GM10847 (cell line): ENCODE data around the gene BRINP3.

Source experiments
- POLR2A ChIP-seq: IDR thresholded peaks from 2 replicates; pipeline ENCODE4 v1.6.1; 2011; ENCODE audit not compliant: insufficient read length; ENCODE audit errors: extremely low read depth

Gene BRINP3

DNA sequence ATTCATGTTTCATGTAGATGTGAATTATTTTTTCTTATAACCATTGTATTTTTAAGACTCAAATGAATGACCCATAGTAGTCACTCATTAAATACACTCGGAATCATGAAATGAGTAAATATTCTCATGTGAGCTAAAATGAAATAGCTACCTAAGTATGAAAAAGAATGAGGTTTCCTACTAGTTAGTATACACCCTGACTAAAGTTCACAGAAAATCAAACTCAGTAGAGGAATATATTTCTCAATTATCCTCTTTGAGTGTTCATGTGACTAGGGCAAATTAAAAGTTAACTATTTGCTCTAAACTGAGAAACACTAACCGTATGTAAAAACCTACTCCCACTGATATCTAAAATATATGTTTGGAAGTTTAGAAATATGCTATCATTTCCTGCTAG lies 187.8 kb downstream of the BRINP3 start:
- TF ChIP-seq POLR2A: no peak

DNA sequence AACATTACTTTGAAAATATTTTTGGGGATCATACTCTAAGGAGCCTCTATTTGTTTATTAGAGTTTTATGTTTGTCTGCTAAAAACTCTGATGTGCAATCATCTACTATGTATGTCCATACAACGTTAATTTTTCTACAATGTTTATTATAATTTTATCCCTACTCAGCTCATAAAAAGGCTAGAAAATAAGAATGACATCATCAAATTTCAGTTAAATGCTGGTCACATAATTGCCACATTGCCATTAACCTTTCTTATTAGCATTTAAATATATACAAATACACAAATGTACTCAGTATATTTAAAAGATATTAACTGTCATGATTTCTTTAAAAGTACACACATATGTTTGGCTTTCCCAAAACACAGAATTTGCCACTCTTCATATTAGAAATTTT lies 191.6 kb downstream of the BRINP3 start:
- no peak for TF ChIP-seq POLR2A

DNA sequence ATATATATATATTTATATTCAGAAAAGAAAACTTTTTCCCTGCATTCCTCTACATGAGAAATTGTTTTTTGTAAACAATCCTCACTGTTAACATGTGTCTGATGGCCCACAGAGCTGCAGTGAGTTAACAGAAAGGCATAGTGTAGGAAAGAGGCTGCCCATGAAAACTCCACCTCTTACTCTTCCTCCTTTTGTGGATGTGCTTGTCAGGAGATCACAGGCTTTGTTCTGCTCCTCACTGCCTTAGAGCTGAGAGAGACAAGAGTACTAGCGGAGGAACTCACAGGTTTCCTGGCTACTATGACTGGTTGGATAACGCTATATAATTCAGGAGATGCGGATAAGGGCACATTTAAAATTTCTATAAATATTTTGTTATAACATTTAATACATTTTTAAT lies 200.6 kb downstream of the BRINP3 start:
- no peak for TF ChIP-seq POLR2A

DNA sequence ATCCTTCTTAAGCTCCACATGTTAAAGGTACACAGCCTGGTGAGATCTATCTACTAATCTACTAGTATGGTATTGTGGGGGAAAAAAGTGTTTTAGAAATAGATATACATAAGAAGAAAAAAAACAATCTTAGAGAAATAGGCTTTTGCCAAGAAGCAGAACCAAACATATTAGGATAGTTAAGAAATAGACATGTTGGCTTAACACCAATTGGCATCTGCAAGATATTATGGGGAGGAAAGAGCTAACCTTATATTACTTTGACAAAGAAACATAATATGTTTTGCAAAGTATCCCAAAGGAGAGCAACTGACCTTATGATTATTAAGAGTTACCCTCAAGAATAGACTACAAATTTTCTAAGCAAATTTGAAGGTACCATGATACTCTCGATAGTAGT lies 202.9 kb downstream of the BRINP3 start:
- TF ChIP-seq POLR2A: no peak

DNA sequence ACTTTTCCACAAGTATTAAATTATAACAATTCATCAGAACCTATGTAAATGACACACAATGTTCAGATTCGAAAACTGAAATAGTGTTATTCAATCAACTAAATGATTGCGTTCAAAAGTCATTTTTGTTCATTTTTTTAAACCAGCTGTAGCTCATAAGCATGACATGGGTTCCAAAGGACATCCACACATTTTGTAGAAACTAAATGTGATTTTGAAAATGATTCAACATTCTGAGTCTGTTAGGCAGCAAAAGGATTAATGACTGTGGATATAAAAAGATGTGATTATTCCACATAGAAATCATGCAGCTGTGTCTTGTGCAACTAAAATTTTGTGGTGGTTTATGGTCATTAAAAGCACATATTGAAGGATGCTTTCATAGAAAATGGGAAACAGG lies 204.5 kb downstream of the BRINP3 start:
- TF ChIP-seq POLR2A: no peak

DNA sequence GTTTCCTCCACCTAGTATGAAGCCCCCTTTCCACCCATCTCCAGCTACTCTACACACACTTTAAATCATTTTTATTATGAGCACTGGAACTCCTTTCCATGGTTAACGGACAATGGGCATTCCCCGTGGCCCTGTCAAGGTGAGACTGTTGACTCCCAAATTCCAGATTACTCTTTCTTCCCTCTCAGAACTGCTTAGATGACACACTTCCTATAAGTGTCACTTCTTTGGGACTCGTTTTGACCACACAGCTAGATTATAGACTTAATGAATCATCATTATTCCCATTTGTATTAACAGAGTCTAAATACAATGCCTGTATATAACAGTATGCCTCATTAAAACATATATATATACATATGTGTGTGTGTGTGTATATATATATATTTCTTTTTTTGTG lies 215.1 kb downstream of the BRINP3 start:
- no peak for TF ChIP-seq POLR2A

DNA sequence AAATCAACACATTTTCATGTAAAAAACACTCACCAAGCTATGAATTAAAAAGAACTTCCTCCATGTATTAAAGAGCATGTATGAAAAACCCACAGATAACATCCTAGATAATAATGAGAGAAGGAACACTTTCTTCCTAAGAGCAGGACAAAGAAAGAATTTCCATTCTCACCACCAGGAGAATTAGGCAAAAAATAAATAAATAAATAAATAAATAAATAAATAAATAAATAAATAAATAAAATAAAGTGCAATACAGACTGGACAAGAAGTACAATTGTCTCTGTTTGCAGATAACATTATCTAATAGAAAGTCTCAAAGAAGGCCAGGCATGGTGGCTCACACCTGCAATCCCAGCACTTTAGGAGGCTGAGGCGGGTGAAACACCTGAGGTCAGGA lies 218.2 kb downstream of the BRINP3 start:
- TF ChIP-seq POLR2A: no peak

DNA sequence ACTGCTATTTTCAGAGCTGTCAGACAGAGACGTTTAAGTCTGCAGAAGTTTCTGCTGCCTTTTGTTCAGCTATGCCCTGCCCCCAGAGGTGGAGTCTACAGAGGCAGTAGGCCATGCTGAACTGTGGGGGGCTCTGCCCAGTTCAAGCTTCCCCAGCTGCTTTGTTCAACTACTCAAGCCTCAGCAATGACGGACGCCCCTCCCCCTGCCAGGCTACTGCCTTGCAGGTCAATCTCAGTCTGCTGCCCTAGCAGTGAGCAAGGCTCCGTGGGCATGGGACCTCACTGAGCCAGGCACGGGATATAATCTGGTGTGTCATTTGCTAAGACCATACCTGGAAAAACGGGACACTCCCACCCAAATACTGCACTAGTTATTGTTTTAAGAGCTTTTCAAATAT lies 219.7 kb downstream of the BRINP3 start:
- no peak for TF ChIP-seq POLR2A

DNA sequence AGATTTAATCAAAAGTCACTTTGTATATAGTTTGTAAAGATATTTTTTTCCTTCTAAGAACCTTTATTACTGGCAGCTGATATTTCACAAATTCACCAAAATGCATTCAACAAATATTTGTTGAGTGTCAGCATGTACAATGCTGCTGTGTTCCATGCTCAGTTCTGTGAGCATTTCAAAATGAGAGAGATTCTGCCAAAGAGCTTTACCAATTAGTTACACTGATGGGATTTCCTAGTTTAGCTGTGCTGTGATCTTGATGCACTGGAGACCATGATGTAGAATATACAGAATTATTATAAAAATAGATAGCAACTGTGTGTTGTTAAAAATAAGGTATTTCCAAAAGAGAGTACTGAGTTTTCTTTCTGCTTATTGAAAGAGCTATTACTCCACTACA lies 225.6 kb downstream of the BRINP3 start:
- TF ChIP-seq POLR2A: no peak

DNA sequence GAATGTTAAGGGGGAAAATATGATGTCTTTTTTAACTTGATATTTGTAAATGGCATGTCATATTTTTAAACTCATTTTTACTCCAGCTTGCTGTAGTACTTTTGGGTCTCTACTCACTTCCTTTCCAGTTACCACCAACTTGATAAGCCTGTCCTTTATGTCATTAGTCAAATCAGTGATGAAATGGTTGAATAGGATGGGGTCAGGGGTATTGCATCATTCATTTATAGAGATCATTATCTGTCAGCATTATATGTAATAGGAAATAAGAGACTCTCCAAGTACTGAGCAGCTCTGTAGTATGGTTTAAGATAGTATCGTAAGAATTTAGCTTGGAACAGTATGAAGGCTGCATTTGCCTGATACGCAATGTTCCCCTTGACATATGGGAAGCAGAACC lies 227.3 kb downstream of the BRINP3 start:
- no peak for TF ChIP-seq POLR2A

DNA sequence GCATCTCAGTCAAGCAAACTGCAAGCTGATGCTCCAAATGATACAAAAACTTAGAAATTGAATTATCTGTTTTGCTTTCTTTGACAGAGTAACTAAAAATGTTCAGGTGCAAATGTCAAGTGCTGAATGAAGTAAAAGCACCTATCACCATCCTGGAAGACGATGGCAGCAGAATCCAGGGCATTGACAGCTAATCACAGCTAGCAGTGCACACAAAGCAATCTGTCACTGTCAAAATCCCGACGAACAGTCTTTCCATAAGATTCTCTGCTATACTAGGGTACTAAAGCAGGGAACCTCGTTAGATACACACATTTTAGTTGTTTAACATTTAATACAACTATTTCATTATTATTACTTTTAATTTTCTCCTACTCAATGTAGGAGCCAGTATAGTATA lies 233.3 kb downstream of the BRINP3 start:
- TF ChIP-seq POLR2A: no peak

DNA sequence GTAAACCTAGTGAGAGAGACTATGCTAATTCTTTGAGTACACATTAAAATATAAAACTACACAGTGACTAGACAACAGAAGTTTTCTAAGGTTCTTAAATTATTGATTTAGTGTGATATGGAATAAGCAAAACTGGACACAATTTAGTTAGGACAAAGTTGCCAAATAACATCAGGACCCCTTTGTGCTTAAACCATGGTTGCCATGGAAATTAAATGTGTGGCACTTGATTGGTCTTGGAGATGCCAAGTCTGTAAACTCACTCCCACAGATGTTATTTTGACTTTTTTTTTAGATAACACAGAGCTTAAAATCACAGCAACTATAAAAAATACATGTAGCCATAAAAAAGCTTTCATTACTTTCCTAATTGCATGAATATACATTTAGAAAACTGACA lies 234.6 kb downstream of the BRINP3 start:
- no peak for TF ChIP-seq POLR2A

DNA sequence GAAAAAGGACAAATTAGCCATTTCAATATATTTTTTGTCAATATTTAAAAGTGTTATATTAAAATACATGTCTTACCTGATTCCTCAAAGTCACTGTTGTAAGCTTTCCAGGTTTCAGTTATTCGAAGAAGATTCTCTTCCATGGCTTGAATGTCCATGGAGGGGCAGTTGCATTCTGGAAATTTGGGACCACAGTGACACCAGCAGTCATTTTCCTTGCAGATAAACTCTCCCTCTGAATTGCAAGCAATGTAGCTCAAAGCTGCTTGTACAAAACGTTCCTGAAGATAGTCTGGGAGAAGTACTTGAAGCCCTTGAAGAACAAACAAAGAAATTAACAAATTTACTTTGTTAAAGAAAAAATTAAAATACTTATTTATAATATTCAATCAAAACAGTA lies 251.7 kb downstream of the BRINP3 start:
- TF ChIP-seq POLR2A: no peak

DNA sequence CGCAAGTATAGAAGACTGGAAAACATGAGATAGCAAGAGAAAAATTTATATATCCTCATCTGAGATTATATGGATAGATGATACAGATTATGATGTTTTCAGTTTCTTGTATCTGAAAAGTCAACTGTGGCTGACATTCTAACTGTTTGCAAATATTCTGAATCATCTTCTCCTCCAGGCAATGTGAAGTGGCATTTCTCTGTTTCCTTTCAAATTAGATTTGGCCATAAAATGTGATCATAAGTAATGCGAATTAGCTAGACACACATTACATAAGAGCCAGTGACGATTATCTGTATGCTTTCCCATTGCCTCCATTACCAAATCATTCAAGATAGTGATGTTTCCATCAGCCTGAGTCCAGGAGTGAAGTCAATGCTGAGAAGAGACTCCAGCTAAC lies 265.2 kb downstream of the BRINP3 start:
- no peak for TF ChIP-seq POLR2A

DNA sequence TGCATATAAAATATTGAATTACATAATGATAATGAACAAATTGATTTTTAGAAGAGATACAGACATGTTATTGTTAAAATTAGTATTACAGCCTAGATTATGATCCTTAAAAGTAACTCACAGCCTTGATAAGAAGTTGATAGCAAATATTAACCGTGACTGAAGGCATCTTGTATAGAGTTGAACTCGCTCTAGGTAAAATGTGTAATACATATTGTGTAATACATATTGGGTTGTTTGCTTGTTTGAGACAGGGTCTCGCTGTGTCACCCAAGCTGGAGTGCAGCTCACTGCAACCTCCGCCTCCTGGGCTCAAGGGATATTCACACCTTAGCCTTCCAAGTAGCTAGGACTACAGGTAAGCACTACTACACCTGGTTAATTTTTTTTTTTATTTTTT lies 269.9 kb downstream of the BRINP3 start:
- TF ChIP-seq POLR2A: no peak

DNA sequence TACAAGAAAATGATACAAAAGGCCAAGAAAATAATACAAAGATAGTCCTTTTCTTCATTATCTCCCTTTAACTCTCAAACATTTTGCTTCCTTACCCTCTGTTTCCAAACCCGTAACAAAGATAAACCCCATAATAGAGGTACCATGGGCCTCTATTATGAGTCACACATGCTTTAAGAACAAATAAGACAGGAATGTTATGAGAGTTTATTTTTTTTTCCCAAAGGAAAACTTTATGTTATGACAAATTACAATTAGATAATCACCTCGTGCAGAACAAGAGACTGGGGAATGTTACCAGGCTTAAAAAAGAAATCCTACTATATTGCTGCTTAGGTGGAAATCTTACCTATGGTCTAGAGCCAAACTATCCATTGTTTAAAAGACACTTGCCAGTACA lies 272.0 kb downstream of the BRINP3 start:
- no peak for TF ChIP-seq POLR2A

DNA sequence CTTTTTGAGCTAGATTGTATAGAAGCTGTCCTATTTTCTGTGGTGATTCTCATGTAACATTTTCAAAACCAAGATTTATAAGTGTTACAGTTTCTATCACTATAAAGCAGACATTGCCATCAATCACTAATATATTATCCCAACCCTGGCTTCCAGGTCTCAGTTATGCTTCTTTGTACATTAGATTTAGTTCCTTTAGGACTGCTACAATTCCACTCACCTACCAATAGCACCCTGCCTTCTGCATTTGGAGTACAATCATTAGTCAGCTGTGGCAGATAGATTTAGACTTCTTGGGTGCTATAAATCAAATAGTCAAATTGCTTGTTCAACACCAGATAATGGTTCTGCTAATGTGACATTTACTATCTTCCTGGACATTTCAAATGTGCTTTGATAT lies 281.6 kb downstream of the BRINP3 start:
- TF ChIP-seq POLR2A: no peak

DNA sequence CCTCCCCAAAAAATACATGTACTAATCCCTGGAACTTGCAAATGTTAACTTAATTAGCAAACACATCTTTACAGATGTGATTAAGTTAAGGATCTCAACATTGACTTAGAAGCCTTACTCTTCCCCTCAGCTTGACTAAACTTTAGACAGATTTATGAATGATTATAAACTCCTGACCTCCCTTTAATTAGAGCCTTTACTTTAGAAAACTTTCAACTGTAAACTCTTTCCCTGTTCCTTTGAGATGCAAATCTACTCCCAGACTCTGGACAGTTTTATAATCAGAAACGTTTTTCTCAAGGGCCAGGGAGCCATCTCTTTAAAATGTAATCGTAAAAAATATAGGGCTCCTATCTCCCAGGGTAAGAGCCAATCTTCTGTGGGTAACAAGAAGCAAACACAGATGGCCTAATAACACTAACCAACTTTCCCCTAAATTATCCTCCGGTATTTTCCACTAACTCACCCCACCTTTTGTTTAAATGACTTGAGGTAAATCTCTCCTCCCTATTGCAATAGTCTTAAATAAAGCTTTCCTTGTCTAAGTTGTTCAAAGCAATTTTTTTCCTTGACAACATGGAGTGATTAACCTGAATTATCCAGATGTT lies 284.1 kb downstream of the BRINP3 start:
- no peak for TF ChIP-seq POLR2A
